ENCODE measurements around the gene ENTPD1. TPM values are rescaled to one million over a fixed set of nuclear protein-coding genes. Genes with fewer than 3 reads are reported as not detected.
A peak's percentile ranks its signal among the peaks of the same experiment; 100 is the strongest.
"Not testable (repeated sequence)": the region's sequence is repeated elsewhere in the genome, so short reads cannot be mapped to it uniquely, and the experiment has no call there.

Gene ENTPD1
- total RNA-seq, 2 donors from 2014 or later: 1.4 to 2.1 TPM

- H3K9me3 Mint-ChIP-seq: no peaks in the 10 kb centered on the region
- no peak for DNase-seq (ENCODE audit: low spot score in 2 of 2)
- no peak overlapping the region for H3K27ac Mint-ChIP-seq
- no peak for ATAC-seq
- no peaks in the 10 kb centered on the region for H3K36me3 Mint-ChIP-seq
Measured at GRCh38 chr10:95745501-95745900, 10.5 kb upstream of the ENTPD1 start.

- no peaks in the 10 kb centered on the region for H3K36me3 Mint-ChIP-seq
- no peaks in the 10 kb centered on the region for H3K9me3 Mint-ChIP-seq
- DNase-seq (ENCODE audit: low spot score in 2 of 2) (no peak), ATAC-seq (no peak)
- no peak overlapping the region for H3K27ac Mint-ChIP-seq
Measured at GRCh38 chr10:95748349-95748748, 7.6 kb upstream of the ENTPD1 start.

- no peak overlapping the region for H3K27ac Mint-ChIP-seq
- H3K9me3 Mint-ChIP-seq: no peaks in the 10 kb centered on the region
- DNase-seq (ENCODE audit: low spot score in 2 of 2): no peak
- H3K36me3 Mint-ChIP-seq: no peaks in the 10 kb centered on the region
- ATAC-seq: no peak
Measured at GRCh38 chr10:95755511-95756004, 405 bp upstream of the ENTPD1 start.

DNA sequence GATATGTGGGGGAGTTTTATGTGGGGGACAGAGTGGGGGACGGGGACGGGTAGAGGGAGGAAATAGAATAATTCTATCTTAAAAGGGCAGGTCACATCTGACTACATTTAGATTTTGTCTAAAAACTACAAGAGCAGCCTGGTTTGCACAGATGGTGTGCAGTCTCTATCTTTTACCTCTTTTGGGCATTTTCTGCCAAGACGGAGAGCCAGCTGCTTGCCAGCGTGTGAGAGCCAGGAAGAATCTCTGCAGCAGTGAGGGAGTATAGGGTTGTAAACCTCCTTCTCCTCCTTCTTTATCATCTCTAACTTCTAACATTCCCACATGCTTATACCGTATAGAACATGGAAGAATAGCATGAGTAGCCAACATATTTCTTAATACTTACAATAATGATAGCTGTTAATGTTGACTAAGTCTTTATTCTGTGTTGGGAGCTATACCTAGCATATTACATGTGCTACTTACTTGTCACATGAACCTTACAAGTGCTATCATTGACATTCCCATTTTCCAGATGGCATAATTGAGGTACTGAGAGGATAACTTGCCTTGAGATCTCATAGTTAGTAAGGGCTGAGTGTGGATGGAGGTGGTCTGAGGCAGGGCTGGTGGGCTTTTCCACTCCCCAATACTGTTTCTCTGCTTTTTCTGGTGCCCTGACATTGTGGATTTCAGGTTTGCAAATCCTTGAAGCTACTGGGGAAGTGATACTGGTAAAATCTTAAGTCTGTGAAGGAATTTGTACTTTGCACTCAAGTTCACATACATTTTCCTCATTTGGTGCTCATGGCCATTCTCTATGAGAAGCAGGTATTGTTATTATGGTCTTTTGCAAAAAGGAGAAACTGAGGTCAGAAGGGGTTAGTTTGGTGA is 1.1 kb downstream of the ENTPD1 start:
- no peaks in the 10 kb centered on the region for H3K9me3 Mint-ChIP-seq
- H3K27ac Mint-ChIP-seq: no peak overlapping the region
- H3K36me3 Mint-ChIP-seq: no peaks in the 10 kb centered on the region
- ATAC-seq (no peak), DNase-seq (ENCODE audit: low spot score in 2 of 2) (no peak)

GRCh38 chr10:95758351-95759025 is 2.5 kb downstream of the ENTPD1 start:
- no peak for DNase-seq (ENCODE audit: low spot score in 2 of 2)
- H3K27ac Mint-ChIP-seq: peak overlapping the region in 1 of 2 donors; percentile 33
- H3K9me3 Mint-ChIP-seq: no peaks in the 10 kb centered on the region
- peak; percentile 35 to 89 for ATAC-seq
- no peaks in the 10 kb centered on the region for H3K36me3 Mint-ChIP-seq

DNA sequence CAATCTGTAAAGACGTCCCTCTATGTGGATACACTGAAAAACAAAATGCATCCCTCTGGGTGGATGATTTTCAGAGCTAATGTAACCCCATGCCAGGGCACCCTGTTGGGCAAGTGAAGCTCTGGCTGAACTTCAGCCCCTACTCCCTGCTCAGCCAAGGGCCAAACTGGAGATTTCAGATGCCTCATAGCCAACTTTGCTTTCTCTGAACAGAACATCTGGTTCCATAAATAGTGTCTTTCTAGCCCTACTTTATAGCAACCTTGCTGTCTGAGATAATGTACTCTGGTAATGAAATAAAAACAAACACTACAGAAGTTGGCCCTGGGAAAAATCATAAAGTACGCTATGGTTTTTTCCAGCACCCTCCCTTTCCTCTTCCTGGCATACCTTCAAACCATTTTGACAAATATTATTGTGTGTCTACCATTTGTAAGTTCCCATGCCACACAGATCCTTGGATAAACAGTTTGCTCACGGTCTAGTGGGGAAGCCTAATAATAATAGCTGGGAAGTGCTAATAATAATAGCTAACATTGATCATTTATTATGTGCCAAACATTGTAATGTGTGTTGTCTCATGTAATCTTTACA is 3.4 kb downstream of the ENTPD1 start:
- Mint-ChIP-seq H3K9me3 (no peaks in the 10 kb centered on the region), H3K36me3 (no peaks in the 10 kb centered on the region), H3K27ac (no peak overlapping the region)
- ATAC-seq (no peak), DNase-seq (ENCODE audit: low spot score in 2 of 2) (no peak)

GRCh38 chr10:95761939-95762492 is 6.1 kb downstream of the ENTPD1 start:
- DNase-seq (ENCODE audit: low spot score in 2 of 2): no peak
- peak in 1 of 2 donors; percentile 36 for ATAC-seq
- H3K9me3 Mint-ChIP-seq: no peaks in the 10 kb centered on the region
- peak overlapping the region in 1 of 2 donors; percentile 18 for H3K27ac Mint-ChIP-seq
- H3K36me3 Mint-ChIP-seq: no peaks in the 10 kb centered on the region

DNA sequence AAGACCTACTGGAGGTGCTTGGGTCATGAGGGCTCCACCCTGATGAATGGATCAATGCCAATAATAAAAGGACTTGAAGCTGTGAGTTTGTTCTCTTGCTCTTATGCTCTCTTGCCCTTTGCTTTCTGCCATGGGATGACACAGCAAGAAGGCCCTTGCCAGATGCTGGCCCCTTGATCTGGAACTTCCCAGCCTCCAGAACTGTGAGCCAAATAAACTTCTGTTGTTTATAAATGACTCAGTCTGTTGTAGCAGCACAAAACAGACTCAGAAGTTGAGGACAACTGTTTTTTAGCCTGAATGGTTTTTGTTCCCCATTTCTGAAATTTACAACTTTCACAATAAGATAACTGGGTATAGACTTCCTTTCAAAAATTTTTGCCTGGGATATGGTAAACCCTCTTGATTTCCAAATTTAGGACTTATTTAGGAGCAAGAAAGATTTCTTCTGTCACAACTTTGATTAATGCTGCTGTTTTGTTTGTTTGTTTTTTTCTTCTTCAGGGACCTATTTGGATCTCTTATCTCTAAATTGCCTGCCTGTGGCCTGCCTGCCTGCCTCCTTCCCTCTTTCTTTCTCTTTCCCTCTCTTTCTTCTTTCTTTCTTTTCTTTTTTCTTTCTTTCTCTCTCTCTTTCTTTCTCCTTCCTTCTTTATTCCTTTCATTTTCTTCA is 12.1 kb downstream of the ENTPD1 start:
- ATAC-seq (no peak), DNase-seq (ENCODE audit: low spot score in 2 of 2) (no peak)
- Mint-ChIP-seq H3K9me3 (no peaks in the 10 kb centered on the region), H3K27ac (no peak overlapping the region), H3K36me3 (no peaks in the 10 kb centered on the region)

DNA sequence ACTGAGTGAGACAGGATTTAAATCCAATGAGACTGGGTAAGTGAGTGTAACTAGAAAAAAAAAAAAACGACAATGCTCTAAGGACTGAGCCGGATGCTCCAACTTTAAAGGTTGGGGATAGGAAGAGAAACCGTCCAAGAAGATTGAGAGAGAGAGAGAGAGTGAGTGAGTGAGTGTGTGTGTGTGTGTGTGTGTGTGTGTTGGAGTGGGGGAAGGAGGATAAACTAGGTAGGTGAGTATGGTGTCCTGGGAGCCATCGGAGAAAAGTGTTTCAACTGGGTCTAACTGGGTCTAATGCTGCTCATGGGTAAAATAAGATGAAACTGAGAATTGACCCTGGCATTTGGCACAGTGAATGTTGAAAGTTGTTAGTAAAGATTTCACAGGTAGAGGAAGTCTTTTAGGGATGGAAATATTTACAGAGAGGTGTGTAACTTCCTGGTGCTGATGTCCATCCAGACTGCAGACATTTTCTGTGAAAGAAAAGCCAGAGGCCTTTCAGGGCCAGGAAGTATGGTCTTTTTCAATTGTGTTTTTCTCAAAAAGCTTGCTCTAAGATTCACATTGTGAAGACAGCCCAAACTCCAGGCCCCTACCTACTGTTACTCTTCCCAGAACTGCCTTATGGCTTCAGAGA is 14.2 kb downstream of the ENTPD1 start:
- Mint-ChIP-seq H3K36me3 (no peaks in the 10 kb centered on the region), H3K9me3 (no peaks in the 10 kb centered on the region), H3K27ac (no peak overlapping the region)
- ATAC-seq (no peak), DNase-seq (ENCODE audit: low spot score in 2 of 2) (no peak)

DNA sequence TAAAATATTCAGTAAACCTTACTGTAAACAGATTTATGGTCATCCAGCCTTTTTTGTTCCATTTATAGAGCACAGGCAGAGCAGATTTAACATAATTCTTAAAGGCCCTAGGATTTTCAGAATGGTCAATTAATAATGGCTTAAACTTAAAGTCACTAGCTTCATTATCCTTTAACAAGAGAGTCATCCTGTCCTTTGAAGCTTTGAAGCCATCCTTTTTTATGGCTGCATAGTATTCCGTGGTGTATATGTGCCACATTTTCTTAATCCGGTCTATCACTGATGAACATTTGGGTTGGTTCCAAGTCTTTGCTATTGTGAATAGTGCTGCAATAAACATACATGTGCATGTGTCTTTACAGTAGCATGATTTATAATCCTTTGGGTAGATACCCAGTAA is 17.5 kb downstream of the ENTPD1 start:
- H3K36me3 Mint-ChIP-seq; ATAC-seq; H3K9me3 Mint-ChIP-seq; DNase-seq (ENCODE audit: low spot score in 2 of 2); H3K27ac Mint-ChIP-seq: not testable (repeated sequence)

DNA sequence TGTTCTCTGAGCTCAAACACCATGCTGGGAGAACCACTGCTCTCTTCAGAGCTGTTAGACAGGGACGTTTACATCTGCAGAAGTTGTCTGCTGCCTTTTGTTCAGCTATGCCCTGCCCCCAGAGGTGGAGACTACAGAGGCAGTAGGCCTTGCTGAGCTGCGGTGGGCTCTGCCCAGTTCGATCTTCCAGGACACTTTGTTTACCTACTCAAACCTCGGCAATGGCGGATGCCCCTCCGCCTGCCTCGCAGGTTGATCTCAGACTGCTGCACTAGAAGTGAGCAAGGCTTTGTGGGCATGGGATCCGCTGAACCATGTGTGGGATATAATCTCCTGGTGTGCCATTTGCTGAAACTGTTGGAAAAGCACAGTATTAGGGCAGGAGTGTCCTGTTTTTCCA is 21.7 kb downstream of the ENTPD1 start:
- not testable (repeated sequence) for H3K27ac Mint-ChIP-seq; DNase-seq (ENCODE audit: low spot score in 2 of 2); ATAC-seq; H3K36me3 Mint-ChIP-seq; H3K9me3 Mint-ChIP-seq

- H3K36me3 Mint-ChIP-seq: peaks cover 0 to 7% of the 10 kb centered on the region in 2 donors
- no peak for ATAC-seq
- no peaks in the 10 kb centered on the region for H3K9me3 Mint-ChIP-seq
- no peak overlapping the region for H3K27ac Mint-ChIP-seq
- DNase-seq (ENCODE audit: low spot score in 2 of 2): no peak
Measured at GRCh38 chr10:95782318-95782717, 26.4 kb downstream of the ENTPD1 start.

DNA sequence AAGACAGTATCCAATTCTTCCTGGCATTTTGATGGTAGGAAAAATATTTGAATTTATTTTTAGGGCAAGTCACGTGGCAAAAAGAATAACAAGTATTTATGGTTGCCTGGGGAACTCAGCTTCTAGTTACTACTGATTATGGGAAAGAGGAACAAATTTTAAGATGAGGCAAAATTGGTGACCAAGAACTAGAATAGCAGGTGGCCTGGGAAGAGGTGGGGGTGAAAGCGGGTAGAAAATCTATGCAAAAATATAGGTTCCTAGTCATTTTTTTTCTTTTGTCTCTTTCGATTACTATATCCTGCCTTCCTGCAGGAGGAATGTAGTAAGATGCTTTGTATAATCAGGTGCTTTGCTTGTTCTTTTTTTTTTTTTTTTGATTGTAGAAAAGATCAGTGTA is 27.8 kb downstream of the ENTPD1 start:
- ATAC-seq: peak in 1 of 2 donors; percentile 57
- no peak overlapping the region for H3K27ac Mint-ChIP-seq
- DNase-seq (ENCODE audit: low spot score in 2 of 2): no peak

GRCh38 chr10:95784279-95784913 is 28.4 kb downstream of the ENTPD1 start:
- no peaks in the 10 kb centered on the region for H3K36me3 Mint-ChIP-seq
- no peak overlapping the region for H3K27ac Mint-ChIP-seq
- no peak for DNase-seq (ENCODE audit: low spot score in 2 of 2)
- ATAC-seq: no peak
- H3K9me3 Mint-ChIP-seq: no peaks in the 10 kb centered on the region

More for the DNA sequence above, 27.8 kb downstream of the ENTPD1 start:
- Mint-ChIP-seq H3K36me3 (peaks cover 0 to 6% of the 10 kb centered on the region in 2 donors), H3K9me3 (no peaks in the 10 kb centered on the region)

- ATAC-seq: no peak
- no peak for DNase-seq (ENCODE audit: low spot score in 2 of 2)
- Mint-ChIP-seq H3K36me3 (no peaks in the 10 kb centered on the region), H3K27ac (no peak overlapping the region), H3K9me3 (no peaks in the 10 kb centered on the region)
Measured at GRCh38 chr10:95785317-95785716, 29.4 kb downstream of the ENTPD1 start.
